ENCODE data around the gene PROC. TPM values are rescaled to one million over a fixed set of nuclear protein-coding genes. Genes with fewer than 3 reads are reported as not detected.
A peak's percentile ranks its signal among the peaks of the same experiment; 100 is the strongest.

Gene PROC
- total RNA-seq, 1 donor from 2014 or later = 1.0 TPM

GRCh38 chr2:127392133-127392827 lies 25.9 kb upstream of the PROC start:
- Histone ChIP-seq H3K27ac (ENCODE audit: low read depth, low read length) (peak overlapping the region; percentile 24), H3K9me3 (ENCODE audit: insufficient read depth, low read depth, low read length) (no peaks in the 10 kb centered on the region), H3K4me1 (ENCODE audit: insufficient read depth, low read length) (peaks cover 12% of the 10 kb centered on the region), H3K4me2 (ENCODE audit: low read length) (no peak overlapping the region), H3K79me2 (ENCODE audit: insufficient read depth, low read length) (peaks cover 3% of the 10 kb centered on the region), H3K36me3 (ENCODE audit: insufficient read depth, low read length) (no peaks in the 10 kb centered on the region), H3K9ac (ENCODE audit: low read length) (no peak overlapping the region), H3K4me3 (ENCODE audit: insufficient read depth, low read depth, low read length) (no peak overlapping the region), H3K27me3 (ENCODE audit: insufficient read depth, low read length) (no peaks in the 10 kb centered on the region), H2AFZ (ENCODE audit: low read depth, low read length) (no peak overlapping the region), H4K20me1 (ENCODE audit: insufficient read depth, low read length) (no peaks in the 10 kb centered on the region)
- H3K4me3 Mint-ChIP-seq (ENCODE audit: unreplicated experiment) = peak overlapping the region; percentile 23
- H3K9me3 Mint-ChIP-seq (ENCODE audit: unreplicated experiment) = peaks cover 2% of the 10 kb centered on the region
- H3K36me3 Mint-ChIP-seq (ENCODE audit: low read depth, unreplicated experiment) = peaks cover 5% of the 10 kb centered on the region
- FAIRE-seq (no peak), DNase-seq (ENCODE audit: low read depth) (peak; percentile 61)
- peaks cover 36% of the 10 kb centered on the region for H3K4me1 Mint-ChIP-seq (ENCODE audit: low read depth, unreplicated experiment)
- H3K27ac Mint-ChIP-seq (ENCODE audit: unreplicated experiment) = peak overlapping the region; percentile 94
- TF ChIP-seq EZH2 (IDR thresholded peaks at IDR 0.05; ENCODE audit: insufficient read depth, low read length) = no peak
- TF ChIP-seq, protein P1, sequence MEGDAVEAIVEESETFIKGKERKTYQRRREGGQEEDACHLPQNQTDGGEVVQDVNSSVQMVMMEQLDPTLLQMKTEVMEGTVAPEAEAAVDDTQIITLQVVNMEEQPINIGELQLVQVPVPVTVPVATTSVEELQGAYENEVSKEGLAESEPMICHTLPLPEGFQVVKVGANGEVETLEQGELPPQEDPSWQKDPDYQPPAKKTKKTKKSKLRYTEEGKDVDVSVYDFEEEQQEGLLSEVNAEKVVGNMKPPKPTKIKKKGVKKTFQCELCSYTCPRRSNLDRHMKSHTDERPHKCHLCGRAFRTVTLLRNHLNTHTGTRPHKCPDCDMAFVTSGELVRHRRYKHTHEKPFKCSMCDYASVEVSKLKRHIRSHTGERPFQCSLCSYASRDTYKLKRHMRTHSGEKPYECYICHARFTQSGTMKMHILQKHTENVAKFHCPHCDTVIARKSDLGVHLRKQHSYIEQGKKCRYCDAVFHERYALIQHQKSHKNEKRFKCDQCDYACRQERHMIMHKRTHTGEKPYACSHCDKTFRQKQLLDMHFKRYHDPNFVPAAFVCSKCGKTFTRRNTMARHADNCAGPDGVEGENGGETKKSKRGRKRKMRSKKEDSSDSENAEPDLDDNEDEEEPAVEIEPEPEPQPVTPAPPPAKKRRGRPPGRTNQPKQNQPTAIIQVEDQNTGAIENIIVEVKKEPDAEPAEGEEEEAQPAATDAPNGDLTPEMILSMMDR (IDR thresholded peaks at IDR 0.05; ENCODE audit: insufficient read depth, low read depth, low read length) = no peak
- H3K27me3 Mint-ChIP-seq (ENCODE audit: low read depth, unreplicated experiment) = no peaks in the 10 kb centered on the region

DNA sequence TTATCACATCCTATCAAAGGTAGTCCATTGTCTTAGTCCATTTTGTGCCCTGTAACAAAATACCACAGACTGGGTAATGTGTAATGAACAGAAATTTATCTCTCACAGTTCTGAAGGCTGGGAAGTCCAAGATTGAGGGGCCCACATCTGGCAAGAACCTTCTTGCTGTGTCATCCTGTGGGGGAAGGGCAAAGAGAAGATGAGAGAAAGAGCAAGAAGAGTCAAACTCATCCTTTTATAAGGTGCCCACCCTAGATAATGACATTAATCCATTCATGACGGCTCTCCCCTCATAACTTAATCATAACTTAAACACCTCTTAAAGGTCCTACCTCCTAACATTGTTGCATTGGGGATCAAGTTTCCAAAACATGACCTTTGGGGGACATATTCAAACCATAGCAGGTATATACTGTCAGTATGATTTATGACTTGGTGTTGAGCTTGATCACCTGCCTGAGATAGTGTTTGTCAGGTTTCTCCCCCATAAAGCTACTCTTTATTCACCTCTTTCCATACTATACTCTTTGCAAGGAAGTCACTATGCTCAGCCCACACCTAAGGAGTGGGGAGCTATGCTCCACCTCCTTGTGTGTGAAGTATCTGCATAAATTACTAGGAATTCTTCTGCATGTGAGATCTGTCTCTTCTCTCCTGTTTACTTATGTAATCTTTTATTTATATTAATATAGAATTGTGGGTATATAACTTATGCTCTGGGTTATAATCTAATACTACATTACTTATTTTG lies 25.2 kb upstream of the PROC start:
- H3K27ac Mint-ChIP-seq (ENCODE audit: unreplicated experiment) = peak overlapping the region; percentile 94
- Histone ChIP-seq H3K79me2 (ENCODE audit: insufficient read depth, low read length) (no peaks in the 10 kb centered on the region), H4K20me1 (ENCODE audit: insufficient read depth, low read length) (no peaks in the 10 kb centered on the region), H3K9me3 (ENCODE audit: insufficient read depth, low read depth, low read length) (no peaks in the 10 kb centered on the region), H3K4me2 (ENCODE audit: low read length) (no peak overlapping the region), H3K9ac (ENCODE audit: low read length) (no peak overlapping the region), H3K27ac (ENCODE audit: low read depth, low read length) (peak overlapping the region; percentile 24), H3K36me3 (ENCODE audit: insufficient read depth, low read length) (no peaks in the 10 kb centered on the region), H3K4me1 (ENCODE audit: insufficient read depth, low read length) (peaks cover 18% of the 10 kb centered on the region), H3K4me3 (ENCODE audit: insufficient read depth, low read depth, low read length) (no peak overlapping the region), H2AFZ (ENCODE audit: low read depth, low read length) (no peak overlapping the region), H3K27me3 (ENCODE audit: insufficient read depth, low read length) (no peaks in the 10 kb centered on the region)
- peaks cover 4% of the 10 kb centered on the region for H3K9me3 Mint-ChIP-seq (ENCODE audit: unreplicated experiment)
- H3K36me3 Mint-ChIP-seq (ENCODE audit: low read depth, unreplicated experiment) = peaks cover 5% of the 10 kb centered on the region
- H3K4me1 Mint-ChIP-seq (ENCODE audit: low read depth, unreplicated experiment) = peaks cover 39% of the 10 kb centered on the region
- no peaks in the 10 kb centered on the region for H3K27me3 Mint-ChIP-seq (ENCODE audit: low read depth, unreplicated experiment)
- DNase-seq (ENCODE audit: low read depth) (no peak), FAIRE-seq (no peak)
- H3K4me3 Mint-ChIP-seq (ENCODE audit: unreplicated experiment) = peak overlapping the region; percentile 23
- no peak for TF ChIP-seq EZH2 (IDR thresholded peaks at IDR 0.05; ENCODE audit: insufficient read depth, low read length)
- TF ChIP-seq, protein P1 (IDR thresholded peaks at IDR 0.05; ENCODE audit: insufficient read depth, low read depth, low read length) = no peak

Measured in astrocyte (in vitro differentiated cells and primary cell).